Left renal cortex interstitium (tissue), 4 donors: Measurements from ENCODE around the gene DNM3. TPM values are rescaled to one million over a fixed set of nuclear protein-coding genes. Genes with fewer than 3 reads are reported as not detected.

Experiments used
- DNase-seq, 4 donors: peaks; one replicate each; pipeline ENCODE4 v3.0.0-alpha.2; 2013; ENCODE audit warnings: low read depth in 4 of 4, low spot score in 2 of 4, missing footprints in 1 of 4
- polyA plus RNA-seq, 4 donors: library from polyadenylated mRNA; unstranded; fragments of 120-200 nt; gene quantifications; one replicate each; pipeline ENCODE4 v1.2.1, GENCODE V29; 2013; ENCODE audit not compliant: insufficient read length in 4 of 4

DNM3 gene
- polyA plus RNA-seq, 4 donors = 3.5 to 5.8 (median 4.5) TPM

DNA sequence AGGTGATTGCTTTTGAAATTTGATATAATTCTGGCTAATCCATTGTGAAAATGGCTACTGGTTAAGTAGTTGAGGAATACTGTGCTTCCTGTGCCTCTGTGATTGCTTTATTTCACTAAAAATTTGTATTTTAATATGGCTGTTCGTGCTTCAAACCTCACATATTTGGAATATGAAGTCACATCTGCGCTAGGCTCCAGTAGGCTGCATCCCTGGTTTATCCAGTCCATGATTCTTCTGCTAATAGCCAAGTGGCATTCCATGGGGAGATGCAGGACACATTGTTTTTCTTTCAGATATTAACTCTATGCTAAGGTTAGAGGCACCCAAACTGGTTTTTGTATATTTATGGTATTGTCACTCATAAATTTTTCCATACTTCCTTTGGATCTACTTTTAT lies 25.9 kb downstream of the DNM3 start:
- no peak for DNase-seq

DNA sequence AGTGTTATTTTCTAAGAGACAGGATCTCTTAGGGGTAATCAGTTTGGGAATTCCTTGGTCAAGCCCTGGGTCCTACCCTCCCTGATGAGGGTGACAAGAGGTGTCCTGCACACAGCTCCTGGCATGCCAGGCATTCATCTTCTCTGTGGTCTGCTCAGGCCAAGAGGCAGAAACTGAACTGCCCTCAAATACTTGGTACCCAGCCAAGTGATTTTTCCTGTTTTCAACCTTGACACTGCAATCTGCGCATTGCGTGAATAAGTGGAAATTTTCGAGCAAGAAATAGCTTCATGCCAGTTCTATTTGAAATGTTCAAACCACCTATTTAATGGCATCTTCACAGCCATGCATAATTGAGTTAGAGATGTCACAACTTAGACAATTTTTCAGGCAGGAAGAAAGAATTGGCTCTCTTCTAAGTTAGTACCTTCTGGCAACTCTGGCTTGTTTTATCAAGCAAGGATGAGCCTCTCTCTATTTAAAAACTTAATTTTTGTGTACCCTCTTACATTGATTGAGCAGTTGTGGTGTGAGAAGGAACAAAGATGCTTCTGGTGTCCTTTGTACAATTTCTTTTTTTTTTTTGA lies 27.0 kb downstream of the DNM3 start:
- no peak for DNase-seq

DNA sequence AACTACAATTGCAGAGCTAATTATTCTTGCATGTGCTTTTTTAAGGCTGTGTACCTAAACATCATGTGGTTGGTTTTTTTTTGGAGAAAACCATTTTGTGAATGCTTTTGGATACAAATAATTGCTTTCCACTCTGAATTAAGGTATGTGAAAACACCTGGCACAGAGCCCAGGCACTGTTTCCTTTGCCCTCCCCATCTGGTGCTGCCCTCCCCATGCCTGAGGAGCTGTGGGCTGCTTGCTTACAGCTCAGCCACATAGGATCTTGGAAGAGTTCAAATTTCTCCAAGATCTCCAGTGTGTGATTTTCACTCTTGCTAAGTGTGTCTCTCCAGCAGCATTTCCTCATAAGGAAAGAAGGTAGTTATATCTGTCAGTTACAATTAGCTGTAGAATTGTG lies 27.8 kb downstream of the DNM3 start:
- DNase-seq = no peak

DNA sequence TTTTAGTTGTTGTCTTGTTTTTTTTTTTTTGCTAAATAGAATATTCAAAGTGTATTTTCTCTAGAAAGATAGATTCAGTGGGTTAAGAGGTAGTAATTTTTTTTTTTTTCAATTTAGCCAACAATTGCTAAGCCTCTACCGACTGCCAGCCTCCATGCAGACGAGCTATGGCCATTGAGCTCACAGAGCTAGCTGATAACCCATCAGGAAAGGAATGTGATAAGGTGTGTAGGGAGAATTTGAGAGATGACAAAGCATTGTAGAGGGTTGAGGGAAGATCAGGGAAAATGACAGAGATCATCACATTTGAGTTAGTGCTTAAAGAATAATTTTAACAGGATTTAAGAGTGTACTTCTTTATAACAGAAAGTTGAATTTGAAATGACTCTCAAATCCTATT lies 30.6 kb downstream of the DNM3 start:
- no peak for DNase-seq

DNA sequence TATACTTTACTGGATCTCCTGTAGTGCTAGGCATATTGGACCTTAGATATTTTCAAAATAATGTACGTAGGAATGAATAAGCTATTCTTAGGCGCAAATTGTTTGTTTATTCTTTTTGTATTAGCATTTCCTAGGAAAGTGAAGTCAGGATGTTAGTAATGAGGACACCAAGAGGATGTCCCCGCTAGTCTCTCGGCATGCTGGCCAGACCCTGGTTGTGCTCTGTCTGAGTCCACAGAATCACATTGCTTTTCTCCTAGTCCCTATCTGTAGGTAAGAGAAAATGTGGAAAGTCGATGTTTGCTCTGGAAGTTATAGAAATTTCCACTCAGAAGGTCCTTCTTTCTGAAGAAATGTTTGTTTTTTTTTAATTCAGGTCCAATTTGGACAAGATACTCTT lies 31.1 kb downstream of the DNM3 start:
- DNase-seq = no peak

DNA sequence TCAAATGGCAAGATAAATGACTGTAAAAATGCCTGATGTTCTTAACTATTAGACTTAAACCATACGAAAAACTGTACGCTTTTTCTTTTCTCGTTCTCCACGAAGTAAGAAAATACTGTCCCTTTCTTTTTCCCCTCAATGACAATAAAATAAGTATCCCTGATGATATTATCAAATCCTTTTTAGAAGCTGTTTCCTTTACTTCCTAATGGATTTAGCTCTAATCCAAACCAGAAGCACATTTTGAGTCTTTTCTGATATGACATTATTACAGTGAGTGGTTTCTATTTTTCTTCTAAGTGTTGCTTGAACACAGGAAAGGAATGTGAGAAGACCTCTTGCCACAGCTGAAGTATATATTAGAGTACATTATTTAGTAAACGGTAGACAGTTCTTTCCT lies 32.4 kb downstream of the DNM3 start:
- DNase-seq = no peak

DNA sequence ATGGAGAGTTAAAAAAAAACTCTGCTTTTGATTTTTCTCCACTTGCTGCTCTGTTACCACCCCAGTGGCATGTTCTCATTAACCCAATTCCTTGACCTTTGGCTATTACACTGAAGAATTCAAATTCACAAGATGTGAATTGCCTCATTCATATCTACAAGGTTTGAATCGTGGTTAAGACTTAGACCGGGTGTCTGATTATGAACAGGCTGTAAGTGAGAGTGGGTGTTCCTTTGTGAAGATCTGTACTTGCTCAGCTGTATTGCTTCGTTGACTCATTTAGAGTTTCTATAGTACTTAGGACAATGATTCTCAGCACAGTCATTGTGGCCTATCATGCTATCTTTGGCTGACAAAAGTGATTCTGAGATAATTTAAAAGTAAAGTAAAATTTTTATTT lies 36.4 kb downstream of the DNM3 start:
- DNase-seq = no peak

DNA sequence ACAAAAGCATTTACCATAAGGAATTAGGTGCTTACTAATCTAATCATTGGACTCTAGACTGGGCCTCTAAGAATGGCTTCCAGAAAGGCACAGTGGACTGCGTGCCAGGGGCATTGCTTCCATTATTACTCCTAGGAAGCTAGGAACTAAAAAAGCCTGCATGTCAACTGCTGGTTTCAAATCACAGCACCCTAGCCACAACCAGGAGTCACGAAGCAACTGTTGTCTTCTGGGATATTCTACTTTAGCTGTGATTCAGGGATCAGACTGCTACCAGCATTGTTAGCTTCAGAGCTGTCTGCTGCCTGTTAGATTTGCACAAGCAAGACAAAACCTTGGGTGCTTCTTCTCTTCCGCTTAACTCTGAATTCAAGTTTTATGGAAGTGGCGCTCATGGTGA lies 38.3 kb downstream of the DNM3 start:
- no peak for DNase-seq

DNA sequence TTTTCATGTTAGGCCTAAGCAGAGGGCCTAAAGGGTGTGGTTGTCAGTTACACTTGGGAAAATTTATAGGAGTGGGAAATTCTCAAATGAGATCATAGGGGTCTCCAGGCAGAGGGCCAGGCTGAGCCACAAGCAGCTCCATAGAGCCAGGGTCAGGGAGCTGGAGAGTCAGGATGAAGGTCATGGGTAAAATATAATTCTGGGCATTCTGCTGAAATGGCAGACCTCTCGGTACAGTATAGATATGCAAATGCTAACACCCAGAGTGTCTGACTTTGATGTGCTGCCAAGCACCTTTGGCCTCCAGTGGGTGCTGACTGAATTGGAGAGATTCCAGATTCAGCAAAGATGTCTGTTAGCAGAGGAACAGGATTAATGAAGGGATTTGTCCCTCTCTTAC lies 40.1 kb downstream of the DNM3 start:
- no peak for DNase-seq

DNA sequence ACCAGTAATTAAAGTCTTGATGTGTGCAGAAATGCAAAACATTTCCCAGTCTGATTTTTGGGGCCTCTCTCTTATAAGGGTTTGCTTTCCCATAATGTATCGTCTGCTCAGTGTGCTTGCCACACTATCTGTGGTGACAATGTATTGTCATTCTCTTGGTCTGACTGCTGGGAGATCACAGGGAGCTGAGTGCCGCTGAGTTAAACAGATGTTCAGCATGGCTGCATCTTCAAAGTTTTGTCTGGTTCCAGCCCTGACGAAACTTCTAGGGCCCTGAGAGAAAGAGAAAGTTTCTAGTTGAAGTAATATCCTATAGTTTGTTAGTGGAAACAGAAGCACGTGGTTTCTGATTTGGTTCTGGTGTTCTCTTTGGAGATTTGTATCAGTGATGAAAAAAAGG lies 42.6 kb downstream of the DNM3 start:
- no peak for DNase-seq

DNA sequence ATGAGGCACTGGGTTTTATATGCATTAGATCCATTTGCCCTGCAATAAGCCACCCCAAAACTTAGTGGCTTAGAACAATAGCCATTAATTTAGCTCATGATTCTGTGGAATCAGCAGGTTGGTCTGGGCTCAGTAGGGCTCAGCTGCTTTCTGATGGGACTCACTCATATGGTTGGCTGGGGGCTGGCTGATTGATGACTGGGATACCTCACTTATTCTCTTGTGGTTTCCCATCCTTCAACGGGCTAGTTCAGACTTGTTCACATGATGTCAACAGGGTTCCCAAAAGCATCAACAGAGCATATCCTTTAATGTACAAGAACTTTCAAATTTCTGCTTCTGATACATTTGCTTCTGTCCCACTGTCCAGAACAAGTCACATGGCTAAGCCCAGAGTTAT lies 43.2 kb downstream of the DNM3 start:
- no peak for DNase-seq

DNA sequence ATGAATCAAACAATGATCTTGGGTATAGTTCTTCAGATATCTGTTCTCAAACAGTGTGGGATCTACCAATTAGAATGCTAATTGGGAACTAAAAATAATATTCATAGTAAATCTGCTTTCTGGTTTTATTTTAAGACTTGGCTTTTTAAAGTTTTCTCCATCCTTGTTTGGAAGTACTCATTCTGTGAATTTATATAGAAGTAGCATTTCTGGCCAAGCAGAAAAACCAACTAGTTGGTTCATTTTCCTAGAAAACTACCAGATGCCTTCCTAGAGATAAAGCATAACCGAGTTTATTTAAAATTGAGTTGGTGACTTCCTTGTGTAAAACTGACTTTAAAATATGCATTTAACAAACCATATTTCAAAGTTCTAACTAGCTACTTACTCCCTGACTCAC lies 48.8 kb downstream of the DNM3 start:
- DNase-seq = no peak

DNA sequence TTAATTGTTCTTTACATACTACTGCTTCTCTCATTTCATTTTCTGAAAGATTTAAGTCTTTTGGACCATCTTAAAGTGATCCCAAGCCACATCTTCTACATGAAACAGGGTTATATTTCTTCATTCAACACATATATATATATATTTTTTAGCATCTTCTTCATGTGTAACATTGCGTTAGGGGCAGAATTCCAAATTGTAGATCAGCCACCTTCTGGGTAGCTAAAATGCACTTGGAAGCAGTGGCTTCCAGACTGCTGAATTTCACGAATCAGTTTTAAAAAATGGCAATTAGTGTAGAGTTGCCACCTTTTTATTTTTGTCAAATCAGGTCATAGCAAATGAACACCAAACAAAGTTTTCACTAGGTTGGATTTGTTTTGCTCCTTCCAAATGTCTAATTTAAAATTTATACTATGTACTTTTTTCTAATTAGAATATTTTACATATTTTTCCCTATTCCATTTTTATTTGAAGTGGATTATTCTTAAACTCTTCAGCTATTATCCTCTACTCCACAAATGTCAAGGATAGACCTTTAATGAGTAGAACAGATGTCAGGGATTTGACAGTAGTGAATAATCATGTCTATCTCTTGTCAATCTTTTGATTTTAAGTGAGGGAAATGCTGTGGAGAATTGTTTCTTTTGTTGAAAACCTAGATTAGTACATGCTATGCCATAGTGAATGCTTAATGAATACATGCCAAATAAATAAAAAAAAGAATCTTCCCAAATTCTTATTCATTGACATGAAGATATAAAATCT lies 55.8 kb downstream of the DNM3 start:
- no peak for DNase-seq

DNA sequence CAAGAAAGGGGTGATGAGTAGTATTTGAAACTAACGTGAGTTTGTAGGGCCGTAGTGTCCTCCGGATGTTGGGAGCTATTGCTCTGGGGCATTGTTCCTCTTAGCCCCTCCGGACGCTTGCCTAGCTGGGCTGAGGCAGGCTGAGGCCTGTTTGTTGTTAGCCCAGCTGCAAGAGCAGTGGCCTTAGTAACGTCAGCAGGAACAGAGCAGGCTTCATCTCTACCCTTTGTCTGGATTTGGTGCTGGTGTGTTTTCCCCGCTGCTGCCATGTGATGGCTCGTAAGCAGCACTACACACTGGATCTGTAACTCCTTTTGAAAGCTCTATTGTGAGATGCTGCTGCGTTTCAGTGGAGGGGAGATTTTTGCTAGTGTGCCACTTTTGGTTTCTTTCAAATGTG lies 57.6 kb downstream of the DNM3 start:
- no peak for DNase-seq

DNA sequence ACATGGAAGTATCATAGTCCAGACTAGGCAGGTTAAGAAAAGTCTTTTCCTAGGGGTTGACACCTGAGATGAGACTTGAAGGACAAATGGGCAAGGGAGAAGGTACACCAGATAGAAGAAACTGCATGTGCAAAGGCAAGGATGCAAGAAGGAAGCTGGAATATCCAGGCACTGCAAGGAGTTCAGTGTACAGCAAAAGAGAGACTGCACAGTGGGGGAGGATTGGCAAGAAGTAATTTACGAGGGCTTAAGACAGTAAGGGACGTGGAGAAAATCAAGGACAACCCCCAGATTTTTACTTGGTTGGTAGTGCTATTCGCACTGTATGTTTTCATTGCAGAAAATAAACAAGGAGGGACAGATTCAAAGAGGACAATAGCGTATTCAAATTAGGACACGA lies 58.5 kb downstream of the DNM3 start:
- DNase-seq = no peak

DNA sequence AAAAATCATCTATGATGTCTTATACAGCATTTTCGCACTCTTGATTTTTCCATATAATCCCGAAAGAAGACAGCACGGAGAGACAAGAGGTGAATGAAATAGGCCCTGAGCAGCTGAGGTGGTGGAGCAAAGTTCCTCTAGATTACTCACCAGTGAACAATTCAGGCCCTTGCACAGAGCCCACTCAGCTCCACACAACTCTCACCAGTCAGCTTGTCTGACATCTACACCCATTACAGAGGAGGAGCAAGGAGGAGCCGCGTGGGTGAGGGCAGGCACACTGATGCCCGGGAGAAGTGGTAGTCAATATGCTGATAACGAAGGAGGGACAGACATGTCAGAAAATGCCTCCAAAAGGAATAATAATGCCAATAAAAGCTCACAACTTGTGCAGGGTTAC lies 59.9 kb downstream of the DNM3 start:
- no peak for DNase-seq

DNA sequence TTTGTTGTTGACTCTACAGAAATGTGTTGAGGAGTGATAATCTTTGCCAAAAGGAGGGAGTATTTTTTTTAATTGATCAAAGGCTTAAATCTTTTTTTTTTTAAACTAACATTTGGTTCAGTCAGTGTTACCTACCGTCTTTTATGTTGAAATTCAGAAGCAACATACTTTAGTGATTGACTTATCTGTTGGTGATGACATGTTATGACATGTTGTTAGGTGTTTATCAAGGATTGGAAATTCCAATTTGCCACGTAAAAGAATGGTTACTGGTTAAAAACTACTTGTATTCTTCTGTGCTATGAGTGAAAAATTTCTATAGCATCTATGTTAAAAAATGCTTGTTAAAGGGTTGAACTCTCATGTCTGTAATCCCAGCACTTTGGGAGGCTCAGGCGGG lies 61.2 kb downstream of the DNM3 start:
- DNase-seq = no peak

DNA sequence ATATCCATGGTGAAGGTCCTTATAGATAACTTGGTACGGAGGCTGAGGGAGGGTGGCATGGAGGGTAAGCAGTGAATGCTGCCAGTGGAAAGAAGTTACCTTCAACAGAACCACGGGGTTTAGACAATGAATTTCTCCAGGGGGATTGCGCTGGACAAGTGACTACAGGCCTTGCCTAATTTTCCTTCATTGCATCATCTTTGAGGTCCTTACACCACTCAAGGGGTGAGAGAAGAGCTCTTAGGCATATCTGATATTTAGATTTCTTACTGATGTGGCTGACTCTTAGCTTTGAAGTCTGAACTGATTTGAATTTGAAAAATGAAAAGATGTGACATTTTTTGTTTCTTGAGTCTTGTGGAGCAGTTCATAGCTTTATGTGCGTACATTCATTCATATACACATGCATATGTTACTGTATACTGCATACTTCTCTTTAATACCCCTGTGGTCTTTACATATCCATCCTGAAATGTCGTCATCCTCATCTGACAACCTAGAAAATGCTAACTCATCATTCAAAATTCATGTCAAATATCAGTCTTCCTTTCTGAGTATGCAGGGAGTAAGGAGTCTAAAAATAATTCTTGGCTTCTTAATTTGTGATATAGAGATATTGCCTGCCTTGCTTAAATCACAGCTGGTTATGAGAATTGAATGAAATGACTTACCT lies 63.6 kb downstream of the DNM3 start:
- no peak for DNase-seq

DNA sequence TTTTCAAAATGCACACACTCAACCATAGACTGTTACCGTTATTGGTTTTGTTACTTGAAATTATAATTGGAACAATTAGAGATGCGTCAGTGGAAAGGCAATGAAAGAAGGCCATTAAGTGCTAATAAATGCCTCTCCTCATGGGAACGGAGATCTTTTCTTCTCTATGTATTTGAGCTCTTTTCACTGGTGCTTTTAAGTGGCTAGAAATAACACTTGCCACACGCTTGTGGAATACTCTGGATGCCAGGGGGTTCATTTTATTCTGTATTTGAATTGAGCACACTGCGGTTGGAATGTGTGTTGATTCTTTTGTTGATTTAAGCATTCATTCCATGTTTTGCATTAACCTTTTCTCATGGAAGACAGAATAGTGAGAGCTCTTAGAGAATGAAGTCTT lies 68.4 kb downstream of the DNM3 start:
- DNase-seq = no peak

DNA sequence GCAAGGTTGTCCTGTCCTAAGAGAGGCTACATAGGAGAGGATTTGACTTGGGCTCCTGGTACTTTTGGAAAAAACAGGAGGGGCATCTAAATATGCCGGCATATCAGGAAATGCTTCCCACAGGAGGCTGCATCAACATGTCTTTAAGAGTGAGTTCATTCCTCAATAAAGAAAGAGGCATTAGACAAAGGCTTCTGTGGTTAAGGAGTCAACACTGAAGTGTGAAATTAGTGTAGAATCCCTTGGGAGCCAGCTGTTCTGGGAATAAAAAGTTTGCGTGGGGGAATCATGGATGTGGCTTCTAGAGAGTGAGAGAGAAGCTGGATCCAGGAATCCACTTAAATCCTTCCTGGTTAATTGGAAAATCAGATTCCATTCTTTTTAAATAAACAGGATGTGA lies 69.5 kb downstream of the DNM3 start:
- DNase-seq = no peak

DNA sequence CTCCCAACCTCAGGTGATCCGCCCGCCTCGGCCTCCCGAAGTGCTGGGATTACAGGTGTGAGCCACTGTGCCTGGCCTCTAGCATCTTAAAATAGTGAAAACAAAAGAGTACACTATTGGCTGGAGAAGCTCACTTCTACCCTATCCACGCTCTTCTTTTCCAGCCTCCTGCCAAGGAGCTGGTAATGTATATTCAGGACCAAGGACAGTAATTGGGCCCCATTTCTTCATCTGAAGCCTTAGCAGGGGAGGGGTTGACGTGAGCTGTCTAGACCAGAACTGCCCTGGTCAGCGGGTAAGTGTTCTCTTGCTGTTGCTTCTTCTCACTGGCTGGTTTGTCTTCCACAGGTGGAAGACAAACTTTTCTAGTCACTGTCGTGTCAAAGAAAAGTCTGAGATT lies 70.2 kb downstream of the DNM3 start:
- no peak for DNase-seq

DNA sequence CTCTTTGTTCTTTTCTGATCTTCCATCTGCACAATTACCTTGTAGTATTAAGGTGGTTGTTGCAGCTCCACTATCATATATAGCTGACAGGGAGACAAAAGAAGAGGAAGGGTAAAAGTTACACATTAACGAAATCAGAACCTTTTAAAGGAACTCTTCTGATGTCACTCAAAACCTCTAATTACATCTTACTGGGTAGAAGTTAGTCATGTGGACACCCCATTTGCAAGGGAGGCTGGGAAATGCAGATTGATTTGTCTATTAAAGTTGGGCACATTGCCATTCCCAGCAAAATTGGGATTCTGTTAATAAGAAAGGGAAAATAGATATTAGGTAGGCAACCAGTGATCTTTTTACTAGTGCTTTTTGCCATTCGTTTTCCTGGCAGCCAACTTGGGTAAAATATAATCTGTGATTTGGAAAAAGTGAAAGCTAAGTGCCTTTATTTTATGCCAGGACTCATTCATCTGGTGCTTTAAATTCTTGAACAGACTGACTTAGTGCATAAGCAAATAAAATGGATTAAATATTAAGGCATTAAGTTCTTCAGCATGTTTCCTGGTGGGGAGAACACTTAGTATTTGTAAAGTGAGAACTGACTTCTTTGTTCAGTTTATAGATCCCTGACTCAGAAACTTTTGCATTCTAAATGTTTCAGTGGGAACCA lies 71.3 kb downstream of the DNM3 start:
- DNase-seq = no peak
